ENCODE data around the gene ALDH5A1.

GRCh38 chr6:24448396-24448795 lies 46.4 kb upstream of the ALDH5A1 start:
- TF ChIP-seq EP300 (IDR thresholded peaks at IDR 0.05) (no peak), POLR2A (IDR thresholded peaks at IDR 0.05) (no peak)
- TF ChIP-seq, protein P1, sequence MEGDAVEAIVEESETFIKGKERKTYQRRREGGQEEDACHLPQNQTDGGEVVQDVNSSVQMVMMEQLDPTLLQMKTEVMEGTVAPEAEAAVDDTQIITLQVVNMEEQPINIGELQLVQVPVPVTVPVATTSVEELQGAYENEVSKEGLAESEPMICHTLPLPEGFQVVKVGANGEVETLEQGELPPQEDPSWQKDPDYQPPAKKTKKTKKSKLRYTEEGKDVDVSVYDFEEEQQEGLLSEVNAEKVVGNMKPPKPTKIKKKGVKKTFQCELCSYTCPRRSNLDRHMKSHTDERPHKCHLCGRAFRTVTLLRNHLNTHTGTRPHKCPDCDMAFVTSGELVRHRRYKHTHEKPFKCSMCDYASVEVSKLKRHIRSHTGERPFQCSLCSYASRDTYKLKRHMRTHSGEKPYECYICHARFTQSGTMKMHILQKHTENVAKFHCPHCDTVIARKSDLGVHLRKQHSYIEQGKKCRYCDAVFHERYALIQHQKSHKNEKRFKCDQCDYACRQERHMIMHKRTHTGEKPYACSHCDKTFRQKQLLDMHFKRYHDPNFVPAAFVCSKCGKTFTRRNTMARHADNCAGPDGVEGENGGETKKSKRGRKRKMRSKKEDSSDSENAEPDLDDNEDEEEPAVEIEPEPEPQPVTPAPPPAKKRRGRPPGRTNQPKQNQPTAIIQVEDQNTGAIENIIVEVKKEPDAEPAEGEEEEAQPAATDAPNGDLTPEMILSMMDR (IDR thresholded peaks at IDR 0.05) = no peak

Data from gastroesophageal sphincter (tissue), 3 donors.